Sigmoid colon (tissue), 3 donors: ENCODE measurements around the gene SPRY2.

Experiments used
- CTCF ChIP-seq, 4 experiments: fragments of 450-650 bp in 3 of 4; fragments of 200-600 bp in 1 of 4; IDR thresholded peaks; one replicate each; pipeline ENCODE4 v1.5.1; 2016 to 2019; ENCODE audit warnings: antibody characterized with exemption in 4 of 4, mild to moderate bottlenecking in 3 of 4, moderate library complexity in 2 of 4
- POLR2A ChIP-seq, 2 donors: fragments of 450-650 bp; IDR thresholded peaks; one replicate each; pipeline ENCODE4 v1.6.1; 2016; ENCODE audit warnings: antibody characterized with exemption in 2 of 2, mild to moderate bottlenecking in 2 of 2, moderate library complexity in 2 of 2

GRCh38 chr13:80345771-80346510 lies 5.0 kb upstream of the SPRY2 start:
- TF ChIP-seq CTCF (IDR thresholded peaks at IDR 0.05) (no peak), POLR2A (IDR thresholded peaks at IDR 0.05) (no peak)
